Activated CD4-positive, alpha-beta T cell treated with anti-CD3 and anti-CD28 coated beads for 48 hours (primary cell): Measurements from ENCODE around the gene SH3PXD2A.
"Not testable (repeated sequence)": the region's sequence is repeated elsewhere in the genome, so short reads cannot be mapped to it uniquely, and the experiment has no call there.

Experiments used
- DNase-seq: peaks from one replicate; pipeline ENCODE4 v3.0.0-alpha.2; 2020

Gene SH3PXD2A

GRCh38 chr10:103633846-103634245 lies 221.5 kb downstream of the SH3PXD2A start:
- DNase-seq, result no peak

- not testable (repeated sequence) for DNase-seq
Observed at GRCh38 chr10:103632871-103633270, 222.5 kb downstream of the SH3PXD2A start.

- no peak for DNase-seq
Observed at GRCh38 chr10:103632247-103632642, 223.1 kb downstream of the SH3PXD2A start.

- DNase-seq, result no peak
Observed at GRCh38 chr10:103630156-103630555, 225.2 kb downstream of the SH3PXD2A start.

- DNase-seq, result no peak
Observed at GRCh38 chr10:103629581-103629980, 225.8 kb downstream of the SH3PXD2A start.

GRCh38 chr10:103627893-103628292 lies 227.5 kb downstream of the SH3PXD2A start:
- no peak for DNase-seq

GRCh38 chr10:103627111-103627892 lies 228.1 kb downstream of the SH3PXD2A start:
- DNase-seq, result no peak

- no peak for DNase-seq
Observed at GRCh38 chr10:103626178-103626577, 229.2 kb downstream of the SH3PXD2A start.

GRCh38 chr10:103622935-103623574 lies 232.3 kb downstream of the SH3PXD2A start:
- DNase-seq, result no peak

- no peak for DNase-seq
Observed at GRCh38 chr10:103622286-103622685, 233.1 kb downstream of the SH3PXD2A start.

GRCh38 chr10:103621783-103622125 lies 233.6 kb downstream of the SH3PXD2A start:
- DNase-seq, result no peak

GRCh38 chr10:103620891-103621782 lies 234.2 kb downstream of the SH3PXD2A start:
- DNase-seq, result no peak

- no peak for DNase-seq
Observed at GRCh38 chr10:103620352-103620740, 235.0 kb downstream of the SH3PXD2A start.

GRCh38 chr10:103619424-103620351 lies 235.7 kb downstream of the SH3PXD2A start:
- DNase-seq, result no peak

- no peak for DNase-seq
Observed at GRCh38 chr10:103618575-103619423, 236.6 kb downstream of the SH3PXD2A start.

- no peak for DNase-seq
Observed at GRCh38 chr10:103617602-103618385, 237.6 kb downstream of the SH3PXD2A start.

- no peak for DNase-seq
Observed at GRCh38 chr10:103616705-103617601, 238.4 kb downstream of the SH3PXD2A start.

- DNase-seq, result no peak
Observed at GRCh38 chr10:103614306-103615158, 240.8 kb downstream of the SH3PXD2A start.
